ENCODE results near the gene ZNF324. TPM values are rescaled to one million over a fixed set of nuclear protein-coding genes. Genes with fewer than 3 reads are reported as not detected.

The ZNF324 gene
- polyA plus RNA-seq, 1 donor (not counting 4 experiments of a cell fraction or from before 2014, with no cell fraction given) = 5.0 TPM

DNA sequence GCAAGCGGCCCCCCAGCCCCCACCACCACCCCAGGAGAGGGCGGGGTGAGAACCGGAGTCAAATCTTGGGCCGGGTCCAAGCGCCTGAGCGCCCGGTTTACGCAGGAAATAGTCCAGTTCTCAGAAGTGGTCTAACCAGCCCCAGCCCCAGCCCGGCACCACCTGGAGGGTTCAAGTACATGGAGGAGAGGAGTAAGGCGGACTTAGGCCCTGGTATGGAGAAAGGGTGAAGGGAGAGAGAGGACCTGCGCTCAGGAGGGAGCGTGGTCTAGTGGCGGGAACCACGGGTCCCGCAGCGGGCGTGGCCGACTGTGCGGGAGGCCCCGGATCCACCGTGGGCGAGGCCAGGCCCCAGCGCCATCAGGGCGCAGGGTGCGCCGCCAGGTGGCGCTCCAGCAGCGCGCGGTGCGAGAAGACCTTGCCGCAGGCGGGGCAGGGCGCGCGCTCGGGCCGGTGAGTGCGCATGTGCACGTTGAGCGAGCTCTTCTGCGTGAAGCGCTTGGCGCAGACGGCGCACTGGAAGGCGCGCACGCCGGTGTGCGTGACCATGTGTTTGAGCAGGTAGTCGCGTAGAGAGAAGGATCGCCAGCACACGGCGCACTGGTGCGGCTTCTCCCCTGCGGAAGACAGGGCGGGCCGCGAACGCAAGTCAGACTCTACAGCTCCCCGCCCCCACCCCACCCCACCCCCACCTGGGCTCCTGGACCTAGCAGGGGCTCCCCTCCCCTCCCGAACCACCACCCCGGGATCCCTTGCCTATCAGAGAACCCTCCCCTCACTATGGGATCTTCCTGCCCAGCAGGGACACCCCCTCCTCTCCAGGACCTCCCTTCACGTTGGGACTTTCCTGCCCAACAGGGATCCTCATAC is 47.0 kb downstream of the ZNF324 start:
- peak; percentile 82 for DNase-seq (ENCODE audit: low read depth, low spot score)
- H3K27me3 ChIP-seq (ENCODE audit: control insufficient read depth, extremely low read depth, insufficient read depth, low read length) = no peaks in the 10 kb centered on the region
- H3K79me2 ChIP-seq (ENCODE audit: control insufficient read depth, insufficient read depth, low read length) = peaks cover 44% of the 10 kb centered on the region
- peaks cover 16% of the 10 kb centered on the region for H3K4me1 ChIP-seq (ENCODE audit: control insufficient read depth, extremely low read depth, insufficient read depth, low read length)
- H3K9me1 ChIP-seq (ENCODE audit: control insufficient read depth, extremely low read depth, insufficient read depth, low read length) = no peaks in the 10 kb centered on the region
- dilution Hi-C loops (cut with MboI; ENCODE audit: extremely low pct_ligation_motif_present, low sequenced_read_pairs) = no loop called here
- peak overlapping the region; percentile 74 for H3K9ac ChIP-seq (ENCODE audit: control insufficient read depth, extremely low read depth, insufficient read depth, low read length)
- H3K27ac ChIP-seq (ENCODE audit: control insufficient read depth, insufficient read depth, low read length) = peak overlapping the region; percentile 43
- no peak for TF ChIP-seq EZH2 (IDR thresholded peaks at IDR 0.05; ENCODE audit: low read length)
- TF ChIP-seq, protein P1, sequence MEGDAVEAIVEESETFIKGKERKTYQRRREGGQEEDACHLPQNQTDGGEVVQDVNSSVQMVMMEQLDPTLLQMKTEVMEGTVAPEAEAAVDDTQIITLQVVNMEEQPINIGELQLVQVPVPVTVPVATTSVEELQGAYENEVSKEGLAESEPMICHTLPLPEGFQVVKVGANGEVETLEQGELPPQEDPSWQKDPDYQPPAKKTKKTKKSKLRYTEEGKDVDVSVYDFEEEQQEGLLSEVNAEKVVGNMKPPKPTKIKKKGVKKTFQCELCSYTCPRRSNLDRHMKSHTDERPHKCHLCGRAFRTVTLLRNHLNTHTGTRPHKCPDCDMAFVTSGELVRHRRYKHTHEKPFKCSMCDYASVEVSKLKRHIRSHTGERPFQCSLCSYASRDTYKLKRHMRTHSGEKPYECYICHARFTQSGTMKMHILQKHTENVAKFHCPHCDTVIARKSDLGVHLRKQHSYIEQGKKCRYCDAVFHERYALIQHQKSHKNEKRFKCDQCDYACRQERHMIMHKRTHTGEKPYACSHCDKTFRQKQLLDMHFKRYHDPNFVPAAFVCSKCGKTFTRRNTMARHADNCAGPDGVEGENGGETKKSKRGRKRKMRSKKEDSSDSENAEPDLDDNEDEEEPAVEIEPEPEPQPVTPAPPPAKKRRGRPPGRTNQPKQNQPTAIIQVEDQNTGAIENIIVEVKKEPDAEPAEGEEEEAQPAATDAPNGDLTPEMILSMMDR (optimal IDR thresholded peaks at IDR 0.05 in 1 of 3, IDR thresholded peaks at IDR 0.05 in 1 of 3, conservative IDR thresholded peaks at IDR 0.05 in 1 of 3; ENCODE audit: extremely low read depth in 1 of 3, insufficient read depth in 2 of 3, low read length in 3 of 3) = peak; percentile 79 to 97 (median 89)
- H2AFZ ChIP-seq (ENCODE audit: control insufficient read depth, low read length) = peak overlapping the region; percentile 82
- peak; percentile 53 for FAIRE-seq
- H3K9me3 ChIP-seq (ENCODE audit: control insufficient read depth, low read depth, low read length) = no peaks in the 10 kb centered on the region
- H3K4me3 ChIP-seq (ENCODE audit: control insufficient read depth in 2 of 3, extremely low read depth in 1 of 3, insufficient read depth in 2 of 3, low read depth in 1 of 3, low read length in 3 of 3) = peak overlapping the region; percentile 45 to 78 (median 68)
- H4K20me1 ChIP-seq (ENCODE audit: control insufficient read depth, extremely low read depth, insufficient read depth, low read length) = no peaks in the 10 kb centered on the region
- peak overlapping the region; percentile 91 for H3K4me2 ChIP-seq (ENCODE audit: control insufficient read depth, extremely low read depth, insufficient read depth, low read depth, low read length)
- peaks cover 5 to 12% of the 10 kb centered on the region in 2 experiments for H3K36me3 ChIP-seq (ENCODE audit: control insufficient read depth in 2 of 2, extremely low read depth in 1 of 2, insufficient read depth in 2 of 2, low read length in 2 of 2)

DNA sequence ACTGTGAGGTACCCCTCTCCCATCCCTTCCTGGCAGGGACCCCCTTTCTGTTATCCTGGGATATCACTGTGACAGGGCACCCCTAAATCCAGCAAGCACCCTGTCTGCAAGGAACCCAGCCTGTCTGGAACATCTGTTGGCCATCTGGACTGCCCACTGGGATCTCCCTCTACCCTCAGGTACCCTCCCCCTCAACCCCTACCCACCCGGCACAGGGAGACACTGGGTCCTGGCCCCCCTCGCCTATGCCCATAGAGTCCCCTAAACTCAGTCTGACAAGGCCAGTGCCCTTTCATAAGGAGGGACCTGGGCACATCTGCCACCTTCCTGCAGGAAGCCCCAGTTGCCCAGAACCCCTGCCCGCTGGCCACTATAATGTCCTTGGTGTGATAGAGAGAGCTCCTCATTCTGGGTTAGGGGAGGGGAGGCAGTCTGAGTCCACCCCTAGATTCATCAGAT is 47.7 kb downstream of the ZNF324 start:
- dilution Hi-C loops (cut with MboI; ENCODE audit: extremely low pct_ligation_motif_present, low sequenced_read_pairs) = no loop called here

More for the DNA sequence above, 47.7 kb downstream of the ZNF324 start:
- Histone ChIP-seq H3K27ac (ENCODE audit: control insufficient read depth, insufficient read depth, low read length) (peak overlapping the region; percentile 40), H3K4me2 (ENCODE audit: control insufficient read depth, extremely low read depth, insufficient read depth, low read depth, low read length) (peak overlapping the region; percentile 91), H3K9me1 (ENCODE audit: control insufficient read depth, extremely low read depth, insufficient read depth, low read length) (no peaks in the 10 kb centered on the region), H3K4me1 (ENCODE audit: control insufficient read depth, extremely low read depth, insufficient read depth, low read length) (peaks cover 16% of the 10 kb centered on the region), H4K20me1 (ENCODE audit: control insufficient read depth, extremely low read depth, insufficient read depth, low read length) (no peaks in the 10 kb centered on the region), H3K9ac (ENCODE audit: control insufficient read depth, extremely low read depth, insufficient read depth, low read length) (peak overlapping the region; percentile 74), H3K4me3 (ENCODE audit: control insufficient read depth in 2 of 3, extremely low read depth in 1 of 3, insufficient read depth in 2 of 3, low read depth in 1 of 3, low read length in 3 of 3) (peak overlapping the region; percentile 45 to 78 (median 68)), H3K36me3 (ENCODE audit: control insufficient read depth in 2 of 2, extremely low read depth in 1 of 2, insufficient read depth in 2 of 2, low read length in 2 of 2) (peaks cover 5 to 12% of the 10 kb centered on the region in 2 experiments), H3K79me2 (ENCODE audit: control insufficient read depth, insufficient read depth, low read length) (peaks cover 47% of the 10 kb centered on the region), H3K9me3 (ENCODE audit: control insufficient read depth, low read depth, low read length) (no peaks in the 10 kb centered on the region), H3K27me3 (ENCODE audit: control insufficient read depth, extremely low read depth, insufficient read depth, low read length) (no peaks in the 10 kb centered on the region), H2AFZ (ENCODE audit: control insufficient read depth, low read length) (no peak overlapping the region)
- FAIRE-seq (no peak), DNase-seq (ENCODE audit: low read depth, low spot score) (no peak)
- no peak for TF ChIP-seq EZH2 (IDR thresholded peaks at IDR 0.05; ENCODE audit: low read length)
- TF ChIP-seq, protein P1 (optimal IDR thresholded peaks at IDR 0.05 in 1 of 3, IDR thresholded peaks at IDR 0.05 in 1 of 3, conservative IDR thresholded peaks at IDR 0.05 in 1 of 3; ENCODE audit: extremely low read depth in 1 of 3, insufficient read depth in 2 of 3, low read length in 3 of 3) = no peak
